Vagina (tissue), 2 donors: Measurements from ENCODE around the gene TMEM107.

Source experiments
- POLR2A ChIP-seq, 2 donors: fragments of 450-650 bp; IDR thresholded peaks; one replicate each; pipeline ENCODE4 v1.6.1; 2017; ENCODE audit warnings: antibody characterized with exemption in 2 of 2, mild to moderate bottlenecking in 2 of 2, moderate library complexity in 2 of 2
- POLR2AphosphoS5 ChIP-seq, 2 donors: sonication (generic); formaldehyde crosslinking; IDR thresholded peaks; one replicate each; pipeline ENCODE4 v1.9.0; 2017; ENCODE audit warnings: antibody characterized with exemption in 2 of 2, mild to moderate bottlenecking in 2 of 2, low read depth in 1 of 2; ENCODE audit not compliant: insufficient read depth in 1 of 2

- TF ChIP-seq POLR2A (IDR thresholded peaks at IDR 0.05) (peak in 1 of 2 donors; percentile 18), POLR2AphosphoS5 (IDR thresholded peaks at IDR 0.05; ENCODE audit: insufficient read depth in 1 of 2, low read depth in 1 of 2) (no peak)
Observed at GRCh38 chr17:8154608-8155155, 21.5 kb downstream of the TMEM107 start.
